ENCODE data around the gene MAP1B.

Gene MAP1B

DNA sequence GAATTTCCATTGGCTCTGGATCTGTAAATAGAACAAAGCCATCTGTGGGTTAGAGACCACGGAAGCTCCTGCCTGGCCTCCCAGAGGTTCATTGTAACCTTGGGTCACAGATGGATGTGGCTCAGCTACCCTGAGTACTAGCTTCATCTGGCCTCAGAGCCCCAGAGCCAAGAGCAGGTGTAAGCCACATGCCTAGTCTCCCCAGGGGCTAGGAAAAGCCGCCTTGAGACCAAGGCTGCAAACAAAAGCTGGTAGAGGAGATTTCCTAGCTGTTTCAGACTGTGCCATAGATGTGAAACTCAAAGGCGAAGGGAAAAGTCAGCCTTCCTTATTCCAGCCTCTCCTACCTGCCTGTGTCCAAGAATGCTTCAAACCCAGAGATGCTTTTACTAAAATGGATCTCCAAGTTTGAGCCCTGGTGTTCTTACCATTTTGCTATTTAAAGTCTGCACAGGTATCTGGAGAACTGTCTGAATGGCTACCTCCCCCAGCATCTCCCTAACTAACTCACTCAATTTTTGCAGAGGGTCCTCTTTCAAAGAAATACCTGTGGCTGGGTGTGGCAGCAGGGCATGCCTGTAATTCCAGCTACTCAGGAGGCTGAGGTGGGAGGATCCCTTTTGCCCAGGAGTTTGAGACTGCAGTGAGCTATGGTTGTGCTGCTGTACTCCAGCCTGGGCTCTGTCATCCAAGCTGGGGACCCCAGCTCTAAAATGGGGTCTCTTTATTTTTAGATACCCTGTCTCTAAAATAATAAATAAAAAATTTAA is 42.3 kb upstream of the MAP1B start:
- no peaks in the 10 kb centered on the region for H3K36me3 ChIP-seq (replicated peaks; ENCODE audit: insufficient read depth, low read length)
- no peaks in the 10 kb centered on the region for H3F3A ChIP-seq (ENCODE audit: insufficient read depth, low read length)
- DNase-seq = no peak
- no peaks in the 10 kb centered on the region for H4K20me1 ChIP-seq (ENCODE audit: insufficient read depth, low read length)
- no peak overlapping the region for H3K27ac ChIP-seq (ENCODE audit: low read length)
- no peaks in the 10 kb centered on the region for H3K79me2 ChIP-seq (ENCODE audit: low read length)
- H3K4me1 ChIP-seq (ENCODE audit: low read length) = no peaks in the 10 kb centered on the region
- H3K9ac ChIP-seq (ENCODE audit: low read length) = no peak overlapping the region
- H3K4me2 ChIP-seq (ENCODE audit: low read depth, low read length) = no peak overlapping the region
- H2AFZ ChIP-seq (ENCODE audit: low read length) = no peak overlapping the region
- TF ChIP-seq EZH2 (optimal IDR thresholded peaks at IDR 0.05; ENCODE audit: low read depth, low read length) = no peak
- TF ChIP-seq, protein P1, sequence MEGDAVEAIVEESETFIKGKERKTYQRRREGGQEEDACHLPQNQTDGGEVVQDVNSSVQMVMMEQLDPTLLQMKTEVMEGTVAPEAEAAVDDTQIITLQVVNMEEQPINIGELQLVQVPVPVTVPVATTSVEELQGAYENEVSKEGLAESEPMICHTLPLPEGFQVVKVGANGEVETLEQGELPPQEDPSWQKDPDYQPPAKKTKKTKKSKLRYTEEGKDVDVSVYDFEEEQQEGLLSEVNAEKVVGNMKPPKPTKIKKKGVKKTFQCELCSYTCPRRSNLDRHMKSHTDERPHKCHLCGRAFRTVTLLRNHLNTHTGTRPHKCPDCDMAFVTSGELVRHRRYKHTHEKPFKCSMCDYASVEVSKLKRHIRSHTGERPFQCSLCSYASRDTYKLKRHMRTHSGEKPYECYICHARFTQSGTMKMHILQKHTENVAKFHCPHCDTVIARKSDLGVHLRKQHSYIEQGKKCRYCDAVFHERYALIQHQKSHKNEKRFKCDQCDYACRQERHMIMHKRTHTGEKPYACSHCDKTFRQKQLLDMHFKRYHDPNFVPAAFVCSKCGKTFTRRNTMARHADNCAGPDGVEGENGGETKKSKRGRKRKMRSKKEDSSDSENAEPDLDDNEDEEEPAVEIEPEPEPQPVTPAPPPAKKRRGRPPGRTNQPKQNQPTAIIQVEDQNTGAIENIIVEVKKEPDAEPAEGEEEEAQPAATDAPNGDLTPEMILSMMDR (IDR thresholded peaks at IDR 0.05; ENCODE audit: low read length) = no peak
- no peaks in the 10 kb centered on the region for H3K9me2 ChIP-seq (replicated peaks; ENCODE audit: insufficient read depth, low read length)
- H3K9me3 ChIP-seq (replicated peaks; ENCODE audit: insufficient read depth, low read length) = no peaks in the 10 kb centered on the region
- no peak overlapping the region for H3K4me3 ChIP-seq (ENCODE audit: low read length)
- H3K27me3 ChIP-seq (replicated peaks; ENCODE audit: insufficient read depth, low read length) = no peaks in the 10 kb centered on the region

DNA sequence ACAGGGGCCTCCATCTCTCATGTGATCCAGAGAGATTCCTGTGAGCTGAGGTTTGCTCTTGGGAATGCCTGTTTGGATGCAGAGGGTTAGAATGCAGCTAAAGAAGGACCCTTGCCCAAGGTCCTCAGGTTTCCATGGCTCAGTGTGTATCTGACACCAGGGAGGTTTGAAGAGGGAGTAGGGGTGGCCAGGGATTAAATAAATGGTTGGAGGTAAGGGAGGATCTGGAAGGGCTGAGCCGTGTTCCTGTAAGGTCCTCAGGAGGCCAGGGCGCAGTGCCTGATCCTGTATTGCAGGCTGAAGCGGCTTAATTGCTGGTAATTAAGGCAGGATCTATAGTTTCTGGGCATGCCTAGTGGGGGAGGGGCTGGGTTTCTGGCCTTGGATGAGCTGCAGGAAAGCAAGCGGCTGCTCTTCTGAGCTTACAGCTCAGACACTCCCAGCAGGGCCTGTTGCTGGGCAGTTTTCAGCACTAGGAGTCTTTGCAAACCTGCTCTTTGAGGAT is 41.5 kb upstream of the MAP1B start:
- Histone ChIP-seq H3K4me1 (ENCODE audit: low read length) (no peaks in the 10 kb centered on the region), H3K4me2 (ENCODE audit: low read depth, low read length) (no peak overlapping the region), H3K9me2 (replicated peaks; ENCODE audit: insufficient read depth, low read length) (no peaks in the 10 kb centered on the region), H3F3A (ENCODE audit: insufficient read depth, low read length) (no peaks in the 10 kb centered on the region), H4K20me1 (ENCODE audit: insufficient read depth, low read length) (no peaks in the 10 kb centered on the region), H3K9me3 (replicated peaks; ENCODE audit: insufficient read depth, low read length) (no peaks in the 10 kb centered on the region), H3K36me3 (replicated peaks; ENCODE audit: insufficient read depth, low read length) (no peaks in the 10 kb centered on the region), H3K27me3 (replicated peaks; ENCODE audit: insufficient read depth, low read length) (no peaks in the 10 kb centered on the region), H3K27ac (ENCODE audit: low read length) (no peak overlapping the region), H2AFZ (ENCODE audit: low read length) (no peak overlapping the region), H3K4me3 (ENCODE audit: low read length) (no peak overlapping the region), H3K79me2 (ENCODE audit: low read length) (no peaks in the 10 kb centered on the region), H3K9ac (ENCODE audit: low read length) (no peak overlapping the region)
- DNase-seq = no peak
- TF ChIP-seq, protein P1 (IDR thresholded peaks at IDR 0.05; ENCODE audit: low read length) = no peak
- no peak for TF ChIP-seq EZH2 (optimal IDR thresholded peaks at IDR 0.05; ENCODE audit: low read depth, low read length)
- TF ChIP-seq EZH2phosphoT487 (IDR thresholded peaks at IDR 0.05; ENCODE audit: low read length) = no peak

DNA sequence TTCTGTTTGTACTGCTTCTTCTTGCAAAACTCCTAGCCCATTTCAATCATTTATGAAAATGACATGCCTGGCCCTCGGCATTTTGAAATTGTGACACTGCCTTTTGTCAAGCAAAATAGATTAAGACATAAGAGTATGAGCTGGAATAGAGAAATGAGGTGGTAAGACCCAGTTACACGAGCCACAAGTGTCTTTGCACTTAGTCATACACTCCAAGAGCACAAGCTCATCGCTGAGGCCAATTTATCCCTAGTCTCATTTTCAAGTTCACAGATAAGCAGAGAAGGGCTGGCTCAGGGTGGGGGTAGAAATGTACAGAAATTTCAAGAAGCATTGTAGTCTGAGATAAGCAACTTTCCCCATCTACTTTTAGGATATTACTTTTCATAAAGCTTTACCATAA is 40.6 kb upstream of the MAP1B start:
- no peak overlapping the region for H3K27ac ChIP-seq (ENCODE audit: low read length)
- no peaks in the 10 kb centered on the region for H3K79me2 ChIP-seq (ENCODE audit: low read length)
- H3K4me3 ChIP-seq (ENCODE audit: low read length) = no peak overlapping the region
- H3F3A ChIP-seq (ENCODE audit: insufficient read depth, low read length) = no peaks in the 10 kb centered on the region
- no peak overlapping the region for H3K4me2 ChIP-seq (ENCODE audit: low read depth, low read length)
- DNase-seq = no peak
- no peaks in the 10 kb centered on the region for H3K9me3 ChIP-seq (replicated peaks; ENCODE audit: insufficient read depth, low read length)
- H4K20me1 ChIP-seq (ENCODE audit: insufficient read depth, low read length) = no peaks in the 10 kb centered on the region
- H3K4me1 ChIP-seq (ENCODE audit: low read length) = no peaks in the 10 kb centered on the region
- H3K9ac ChIP-seq (ENCODE audit: low read length) = no peak overlapping the region
- H3K27me3 ChIP-seq (replicated peaks; ENCODE audit: insufficient read depth, low read length) = no peaks in the 10 kb centered on the region
- no peak for TF ChIP-seq EZH2 (optimal IDR thresholded peaks at IDR 0.05; ENCODE audit: low read depth, low read length)
- H3K9me2 ChIP-seq (replicated peaks; ENCODE audit: insufficient read depth, low read length) = no peaks in the 10 kb centered on the region
- H3K36me3 ChIP-seq (replicated peaks; ENCODE audit: insufficient read depth, low read length) = no peaks in the 10 kb centered on the region
- H2AFZ ChIP-seq (ENCODE audit: low read length) = no peak overlapping the region

All from MM.1S (cell line).